A549 (cell line): ENCODE data around the gene IGSF23. TPM values are rescaled to one million over a fixed set of nuclear protein-coding genes. Genes with fewer than 3 reads are reported as not detected.

Experiments
- ATAC-seq, 2 experiments: fragments of 200-7000 bp in 1 of 2; fragments of >200 bp in 1 of 2; cut with Nextera tagmentation in 1 of 2; cut with Tn5 transposase in 1 of 2; 3 replicates each; pipeline versions ENCODE4 v1.8.0 to v1.9.1; 2018 to 2020; ENCODE audit warnings: mild to moderate bottlenecking in 1 of 2, moderate library complexity in 1 of 2
- CTCF ChIA-PET: fragments of 300-600 bp; sonication (Branson Sonifier 250); formaldehyde crosslinking; extraction: SDS; loops from one replicate; lab custom pipeline; 2021; ENCODE audit warnings: antibody characterized with exemption, inconsistent platforms; lab: Yijun Ruan, JAX
- POLR2A ChIA-PET: fragments of 350-600 bp; formaldehyde crosslinking; extraction: SDS; loops from one replicate; lab custom pipeline; 2021; ENCODE audit warnings: antibody characterized with exemption, inconsistent platforms; lab: Yijun Ruan, JAX
- DNase-seq, 2 experiments: peaks; one replicate each; pipeline versions ENCODE4 v3.0.0 to v3.0.0-alpha.2; 2011 to 2016; ENCODE audit warnings: low read depth in 1 of 2, low spot score in 1 of 2
- FAIRE-seq: peaks from 2 replicates; lab custom pipeline; 2011; peaks lifted over from hg19 to GRCh38; lab: Jason Lieb, UNC
- H3K27ac ChIP-seq, 2 experiments: fragments of >200 bp; sonication (Bioruptor Twin); formaldehyde crosslinking; 3 replicates each; pipeline ENCODE4 v1.5.1; 2016 to 2017
- H3K4me1 ChIP-seq: fragments of >200 bp; sonication (Bioruptor Twin); formaldehyde crosslinking; 3 replicates; pipeline ENCODE4 v1.6.1; 2016
- H3K4me2 ChIP-seq: fragments of >200 bp; sonication (Bioruptor Twin); formaldehyde crosslinking; 3 replicates; pipeline ENCODE4 v1.6.1; 2016
- H3K4me3 ChIP-seq: fragments of >200 bp; sonication (Bioruptor Twin); formaldehyde crosslinking; 3 replicates; pipeline ENCODE4 v1.5.1; 2016
- H3K9me3 ChIP-seq: fragments of >200 bp; sonication (Bioruptor Twin); formaldehyde crosslinking; 3 replicates; pipeline ENCODE4 v1.6.1; 2016
- BHLHE40 ChIP-seq: IDR thresholded peaks from 2 replicates; pipeline ENCODE4 v1.6.1; 2012; ENCODE audit warnings: low read depth, low read length, inconsistent platforms
- CBX2 ChIP-seq: fragments of 200-600 bp; sonication (generic); IDR thresholded peaks from 2 replicates; pipeline ENCODE4 v1.6.1; 2016; ENCODE audit warnings: low read depth, mild to moderate bottlenecking, borderline replicate concordance
- CHD2 ChIP-seq: fragments of 150-350 bp; IDR thresholded peaks from 2 replicates; pipeline ENCODE4 v1.6.1; 2014; ENCODE audit warnings: low read length; ENCODE audit not compliant: partially characterized antibody
- EHF ChIP-seq: fragments of 250-450 bp; sonication (Bioruptor Pico); IDR thresholded peaks from 2 replicates; pipeline ENCODE4 v1.5.0; 2020; ENCODE audit warnings: mild to moderate bottlenecking
- EHMT2 ChIP-seq: fragments of 200-600 bp; sonication (generic); IDR thresholded peaks from 2 replicates; pipeline ENCODE4 v1.6.1; 2016; ENCODE audit warnings: antibody characterized with exemption, low read depth, mild to moderate bottlenecking, moderate library complexity
- FOSB ChIP-seq: fragments of 250-450 bp; sonication (Bioruptor Pico); IDR thresholded peaks from 2 replicates; pipeline ENCODE4 v1.5.0; 2020; ENCODE audit warnings: mild to moderate bottlenecking, moderate library complexity
- FOSL2 ChIP-seq, 2 experiments: fragments of 450-650 bp in 1 of 2; fragments of >200 bp in 1 of 2; sonication (Bioruptor Twin) in 1 of 2; formaldehyde crosslinking; IDR thresholded peaks; 2 replicates each; pipeline versions ENCODE4 v1.5.0 to v1.6.1; 2016 to 2020; ENCODE audit warnings: mild to moderate bottlenecking in 1 of 2, moderate library complexity in 1 of 2
- FOXS1 ChIP-seq: fragments of 250-450 bp; sonication (Bioruptor Pico); IDR thresholded peaks from 2 replicates; pipeline ENCODE4 v1.5.0; 2020; ENCODE audit warnings: mild to moderate bottlenecking, moderate library complexity
- HDAC2 ChIP-seq: fragments of 200-600 bp; sonication (generic); IDR thresholded peaks from 2 replicates; pipeline ENCODE4 v1.6.1; 2016
- HEYL ChIP-seq: fragments of 250-450 bp; sonication (Bioruptor Pico); IDR thresholded peaks from 2 replicates; pipeline ENCODE4 v1.8.0; 2021; ENCODE audit warnings: mild to moderate bottlenecking, moderate library complexity
- HOXB13 ChIP-seq: fragments of 250-450 bp; sonication (Bioruptor Pico); IDR thresholded peaks from 2 replicates; pipeline ENCODE4 v1.5.0; 2020; ENCODE audit warnings: low read depth, mild to moderate bottlenecking, moderate library complexity
- JUN ChIP-seq, 2 experiments: fragments of >200 bp; sonication (Bioruptor Twin); formaldehyde crosslinking; IDR thresholded peaks; 2 replicates in 1 of 2; 3 replicates in 1 of 2; pipeline ENCODE4 v1.6.1; 2016 to 2017
- KDM5A ChIP-seq: fragments of 200-600 bp; sonication (generic); IDR thresholded peaks from 2 replicates; pipeline ENCODE4 v1.6.1; 2016; ENCODE audit warnings: antibody characterized with exemption, mild to moderate bottlenecking
- NFE2L2 ChIP-seq: fragments of 150-350 bp; conservative IDR thresholded peaks from 2 replicates; pipeline ENCODE4 v1.6.1; 2014; ENCODE audit warnings: low read length
- NPAS2 ChIP-seq: fragments of 250-450 bp; sonication (Bioruptor Pico); IDR thresholded peaks from 2 replicates; pipeline ENCODE4 v1.8.0; 2022; ENCODE audit warnings: mild to moderate bottlenecking, moderate library complexity, borderline replicate concordance
- NR3C1 ChIP-seq: fragments of >200 bp; sonication (Bioruptor Twin); formaldehyde crosslinking; IDR thresholded peaks from 3 replicates; pipeline ENCODE4 v1.6.1; 2017
- PHF8 ChIP-seq: fragments of 200-600 bp; sonication (generic); IDR thresholded peaks from 2 replicates; pipeline ENCODE4 v1.6.1; 2016; ENCODE audit warnings: low read depth, mild to moderate bottlenecking, antibody characterized with exemption, moderate library complexity, borderline replicate concordance
- POLR2A ChIP-seq: IDR thresholded peaks from 2 replicates; pipeline ENCODE4 v1.6.1; 2012; ENCODE audit warnings: mild to moderate bottlenecking, low read length
- RAD21 ChIP-seq, 2 experiments: fragments of >200 bp in 1 of 2; sonication (Bioruptor Twin) in 1 of 2; formaldehyde crosslinking in 1 of 2; IDR thresholded peaks in 1 of 2; conservative IDR thresholded peaks in 1 of 2; 2 replicates in 1 of 2; 3 replicates in 1 of 2; pipeline ENCODE4 v1.6.1; 2012 to 2018; ENCODE audit warnings: inconsistent platforms in 1 of 2
- RARB ChIP-seq: fragments of 250-450 bp; sonication (Bioruptor Pico); IDR thresholded peaks from 2 replicates; pipeline ENCODE4 v1.8.0; 2021; ENCODE audit warnings: mild to moderate bottlenecking, moderate library complexity
- RFX5 ChIP-seq: fragments of 450-650 bp; IDR thresholded peaks from 2 replicates; pipeline ENCODE4 v1.7.1; 2014; ENCODE audit warnings: antibody characterized with exemption, mild to moderate bottlenecking, moderate library complexity
- RNF2 ChIP-seq: fragments of 200-600 bp; sonication (generic); IDR thresholded peaks from 2 replicates; pipeline ENCODE4 v1.6.1; 2016; ENCODE audit warnings: low read depth, mild to moderate bottlenecking, antibody characterized with exemption, moderate library complexity, borderline replicate concordance
- SMC3 ChIP-seq: fragments of >200 bp; sonication (Bioruptor Twin); formaldehyde crosslinking; IDR thresholded peaks from 3 replicates; pipeline ENCODE4 v1.6.1; 2018; ENCODE audit warnings: inconsistent platforms
- SREBF2 ChIP-seq: fragments of 450-650 bp; IDR thresholded peaks from 2 replicates; pipeline ENCODE4 v1.6.1; 2014; ENCODE audit warnings: mild to moderate bottlenecking, moderate library complexity
- TFCP2L1 ChIP-seq: fragments of 250-450 bp; sonication (Bioruptor Pico); IDR thresholded peaks from 2 replicates; pipeline ENCODE4 v1.5.0; 2021; ENCODE audit warnings: mild to moderate bottlenecking
- TP53 ChIP-seq: fragments of 250-450 bp; sonication (Bioruptor Pico); IDR thresholded peaks from 2 replicates; pipeline ENCODE4 v1.5.0; 2021; ENCODE audit warnings: mild to moderate bottlenecking, moderate library complexity
- ZFP36 ChIP-seq: fragments of 450-650 bp; IDR thresholded peaks from 2 replicates; pipeline ENCODE4 v1.6.1; 2014; ENCODE audit warnings: borderline replicate concordance; ENCODE audit not compliant: partially characterized antibody
- ZNF302 ChIP-seq: fragments of 250-450 bp; sonication (Bioruptor Pico); IDR thresholded peaks from 2 replicates; pipeline ENCODE4 v1.9.0; 2021; ENCODE audit warnings: inconsistent platforms, mild to moderate bottlenecking, moderate library complexity
- ZSCAN20 ChIP-seq: fragments of 250-450 bp; sonication (Bioruptor Pico); IDR thresholded peaks from 2 replicates; pipeline ENCODE4 v1.8.0; 2022; ENCODE audit warnings: mild to moderate bottlenecking, moderate library complexity
- WGBS: methylation state at CpG from one replicate; pipeline ENCODE4 v1.1.6; 2017; ENCODE audit errors: missing lambda C conversion rate; 5-methylcytosine and 5-hydroxymethylcytosine counted together
- polyA plus RNA-seq, 4 experiments: library from polyadenylated mRNA; depleted of rRNA in 3 of 4; stranded (reverse); fragments of >200 nt; fragmentation: RNase III in 1 of 4; extraction: RNeasy Plus Mini Kit Qiagen cat#74134 plus additional on column Dnase treatment in 1 of 4; gene quantifications; 2 replicates in 3 of 4; 3 replicates in 1 of 4; pipeline ENCODE4 v1.2.3, GENCODE V29; 2011 to 2017
- TF ChIP-seq, protein P1 (sequence below): IDR thresholded peaks from 2 replicates; pipeline ENCODE4 v1.6.1; 2012; ENCODE audit warnings: low read depth, borderline replicate concordance
- TF ChIP-seq, protein P2 (sequence below): fragments of >200 bp; sonication (Bioruptor Twin); formaldehyde crosslinking; IDR thresholded peaks from 2 replicates; pipeline ENCODE4 v1.6.1; 2016
- TF ChIP-seq, protein P3 (sequence below): fragments of >200 bp; sonication (Bioruptor Twin); formaldehyde crosslinking; IDR thresholded peaks from 3 replicates; pipeline ENCODE4 v1.5.1; 2016
- TF ChIP-seq, protein P4 (sequence below): IDR thresholded peaks from 2 replicates; pipeline ENCODE4 v1.6.1; 2012
- TF ChIP-seq, protein P5 (sequence below): fragments of 250-450 bp; sonication (Bioruptor Pico); IDR thresholded peaks from 2 replicates; pipeline ENCODE4 v1.5.0; 2020; ENCODE audit warnings: low read depth, mild to moderate bottlenecking, moderate library complexity
- TF ChIP-seq, protein P6 (sequence below): fragments of >200 bp; sonication (Bioruptor Twin); formaldehyde crosslinking; IDR thresholded peaks from 3 replicates; pipeline ENCODE4 v1.6.1; 2016

Gene IGSF23
- polyA plus RNA-seq, 2 of the 4 experiments (the other 2 are of a cell fraction) = 0.14 to 0.35 TPM

DNA sequence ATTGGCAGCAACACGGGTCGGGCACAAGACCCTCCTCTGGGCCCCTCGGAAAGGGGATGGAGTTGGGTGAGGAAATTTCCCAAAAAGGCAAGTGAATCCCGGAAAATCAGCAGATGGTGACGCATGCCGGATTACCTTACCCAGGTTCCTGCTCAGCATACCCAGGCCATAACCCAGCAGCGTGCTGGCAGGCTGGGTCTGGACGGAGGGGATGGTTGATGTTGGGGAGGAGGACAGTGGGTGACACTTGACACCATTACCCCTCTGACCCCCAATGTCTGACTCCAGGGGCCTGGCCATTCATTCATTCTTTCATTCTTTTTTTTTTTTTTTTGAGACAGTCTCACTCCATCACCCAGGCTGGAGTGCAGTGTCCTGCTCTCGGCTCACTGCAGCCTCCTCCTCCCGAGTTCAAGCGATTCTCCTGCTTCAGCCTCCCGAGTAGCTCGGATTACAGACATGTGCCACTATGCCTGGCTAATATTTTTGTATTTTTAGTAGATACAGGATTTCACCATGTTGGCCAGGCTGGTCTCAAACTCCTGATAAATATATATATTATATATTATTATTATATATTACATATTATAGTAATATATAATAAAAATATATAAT is 31.1 kb downstream of the IGSF23 start:
- DNase-seq = peak; percentile 81 to 82
- H3K4me2 ChIP-seq = peak overlapping the region; percentile 87
- ChIA-PET POLR2A (interaction anchor here (0.6 to 2.0 kb wide), 11 partner anchors 9 to 131 kb away, joined by 3 to 21 read pairs (median 4); no protein-coding TSS in a partner anchor), CTCF (interaction anchor here (0.6 to 6.1 kb wide), 12 partner anchors 9 to 80 kb away, joined by 3 to 40 read pairs (median 4); no protein-coding TSS in a partner anchor)
- peak; percentile 69 to 81 for ATAC-seq
- FAIRE-seq = no peak
- under 1% methylated on average over 13 of the region's 13 CpGs for WGBS
- TF ChIP-seq, protein P1, sequence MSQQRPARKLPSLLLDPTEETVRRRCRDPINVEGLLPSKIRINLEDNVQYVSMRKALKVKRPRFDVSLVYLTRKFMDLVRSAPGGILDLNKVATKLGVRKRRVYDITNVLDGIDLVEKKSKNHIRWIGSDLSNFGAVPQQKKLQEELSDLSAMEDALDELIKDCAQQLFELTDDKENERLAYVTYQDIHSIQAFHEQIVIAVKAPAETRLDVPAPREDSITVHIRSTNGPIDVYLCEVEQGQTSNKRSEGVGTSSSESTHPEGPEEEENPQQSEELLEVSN = no peak
- TF ChIP-seq ZFP36 = peak; percentile 6
- TF ChIP-seq, protein P2, sequence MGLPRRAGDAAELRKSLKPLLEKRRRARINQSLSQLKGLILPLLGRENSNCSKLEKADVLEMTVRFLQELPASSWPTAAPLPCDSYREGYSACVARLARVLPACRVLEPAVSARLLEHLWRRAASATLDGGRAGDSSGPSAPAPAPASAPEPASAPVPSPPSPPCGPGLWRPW = no peak
- TF ChIP-seq HEYL = no peak
- TF ChIP-seq KDM5A = no peak
- TF ChIP-seq CBX2 = no peak
- no peak for TF ChIP-seq NR3C1
- no peak for TF ChIP-seq ZSCAN20 (CRISPR knock-in tag)
- no peak for TF ChIP-seq FOSB (CRISPR knock-in tag)
- TF ChIP-seq NFE2L2 = no peak
- no peak for TF ChIP-seq SREBF2
- TF ChIP-seq RARB (CRISPR knock-in tag) = no peak
- no peak for TF ChIP-seq FOSL2 (IDR thresholded peaks at IDR 0.05)
- TF ChIP-seq FOSL2 (CRISPR knock-in tag; IDR thresholded peaks at IDR 0.05) = peak; percentile 55; the same call in 1 of the 2 replicates
- TF ChIP-seq TP53 (CRISPR knock-in tag) = no peak
- TF ChIP-seq RAD21 (conservative IDR thresholded peaks at IDR 0.05 in 1 of 2, IDR thresholded peaks at IDR 0.05 in 1 of 2) = no peak
- no peak for TF ChIP-seq PHF8
- no peak for TF ChIP-seq EHMT2
- TF ChIP-seq FOXS1 (CRISPR knock-in tag) = no peak
- TF ChIP-seq HOXB13 = no peak
- TF ChIP-seq, protein P3, sequence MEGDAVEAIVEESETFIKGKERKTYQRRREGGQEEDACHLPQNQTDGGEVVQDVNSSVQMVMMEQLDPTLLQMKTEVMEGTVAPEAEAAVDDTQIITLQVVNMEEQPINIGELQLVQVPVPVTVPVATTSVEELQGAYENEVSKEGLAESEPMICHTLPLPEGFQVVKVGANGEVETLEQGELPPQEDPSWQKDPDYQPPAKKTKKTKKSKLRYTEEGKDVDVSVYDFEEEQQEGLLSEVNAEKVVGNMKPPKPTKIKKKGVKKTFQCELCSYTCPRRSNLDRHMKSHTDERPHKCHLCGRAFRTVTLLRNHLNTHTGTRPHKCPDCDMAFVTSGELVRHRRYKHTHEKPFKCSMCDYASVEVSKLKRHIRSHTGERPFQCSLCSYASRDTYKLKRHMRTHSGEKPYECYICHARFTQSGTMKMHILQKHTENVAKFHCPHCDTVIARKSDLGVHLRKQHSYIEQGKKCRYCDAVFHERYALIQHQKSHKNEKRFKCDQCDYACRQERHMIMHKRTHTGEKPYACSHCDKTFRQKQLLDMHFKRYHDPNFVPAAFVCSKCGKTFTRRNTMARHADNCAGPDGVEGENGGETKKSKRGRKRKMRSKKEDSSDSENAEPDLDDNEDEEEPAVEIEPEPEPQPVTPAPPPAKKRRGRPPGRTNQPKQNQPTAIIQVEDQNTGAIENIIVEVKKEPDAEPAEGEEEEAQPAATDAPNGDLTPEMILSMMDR = no peak
- no peak for TF ChIP-seq BHLHE40
- no peak for TF ChIP-seq JUN (IDR thresholded peaks at IDR 0.05)
- no peak for TF ChIP-seq EHF (CRISPR knock-in tag)
- no peak for TF ChIP-seq NPAS2 (CRISPR knock-in tag)
- TF ChIP-seq, protein P4, sequence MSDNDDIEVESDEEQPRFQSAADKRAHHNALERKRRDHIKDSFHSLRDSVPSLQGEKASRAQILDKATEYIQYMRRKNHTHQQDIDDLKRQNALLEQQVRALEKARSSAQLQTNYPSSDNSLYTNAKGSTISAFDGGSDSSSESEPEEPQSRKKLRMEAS = peak; percentile 74
- no peak for TF ChIP-seq TFCP2L1 (CRISPR knock-in tag)
- TF ChIP-seq SMC3 = no peak; the same call in 2 of the 3 replicates
- TF ChIP-seq, protein P5, sequence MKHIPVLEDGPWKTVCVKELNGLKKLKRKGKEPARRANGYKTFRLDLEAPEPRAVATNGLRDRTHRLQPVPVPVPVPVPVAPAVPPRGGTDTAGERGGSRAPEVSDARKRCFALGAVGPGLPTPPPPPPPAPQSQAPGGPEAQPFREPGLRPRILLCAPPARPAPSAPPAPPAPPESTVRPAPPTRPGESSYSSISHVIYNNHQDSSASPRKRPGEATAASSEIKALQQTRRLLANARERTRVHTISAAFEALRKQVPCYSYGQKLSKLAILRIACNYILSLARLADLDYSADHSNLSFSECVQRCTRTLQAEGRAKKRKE (CRISPR knock-in tag) = no peak
- TF ChIP-seq CHD2 = no peak
- no peak for TF ChIP-seq RFX5
- peak; percentile 19; the same call in 1 of the 2 replicates for TF ChIP-seq POLR2A
- TF ChIP-seq ZNF302 (CRISPR knock-in tag) = no peak
- TF ChIP-seq HDAC2 = no peak
- TF ChIP-seq, protein P6, sequence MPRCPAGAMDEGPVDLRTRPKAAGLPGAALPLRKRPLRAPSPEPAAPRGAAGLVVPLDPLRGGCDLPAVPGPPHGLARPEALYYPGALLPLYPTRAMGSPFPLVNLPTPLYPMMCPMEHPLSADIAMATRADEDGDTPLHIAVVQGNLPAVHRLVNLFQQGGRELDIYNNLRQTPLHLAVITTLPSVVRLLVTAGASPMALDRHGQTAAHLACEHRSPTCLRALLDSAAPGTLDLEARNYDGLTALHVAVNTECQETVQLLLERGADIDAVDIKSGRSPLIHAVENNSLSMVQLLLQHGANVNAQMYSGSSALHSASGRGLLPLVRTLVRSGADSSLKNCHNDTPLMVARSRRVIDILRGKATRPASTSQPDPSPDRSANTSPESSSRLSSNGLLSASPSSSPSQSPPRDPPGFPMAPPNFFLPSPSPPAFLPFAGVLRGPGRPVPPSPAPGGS = no peak; the same call in 2 of the 3 replicates
- TF ChIP-seq RNF2 = no peak
- TF ChIP-seq, all 56 proteins: peak for 4
- Histone ChIP-seq H3K9me3 (no peaks in the 10 kb centered on the region), H3K4me3 (peak overlapping the region; percentile 61), H3K4me1 (peaks cover 75% of the 10 kb centered on the region), H3K27ac (peak overlapping the region; percentile 91 to 97)
